Kidney epithelial cell (primary cell): ENCODE results near the gene UTF1. TPM values are rescaled to one million over a fixed set of nuclear protein-coding genes. Genes with fewer than 3 reads are reported as not detected.
A peak's percentile ranks its signal among the peaks of the same experiment; 100 is the strongest.
"Not testable (repeated sequence)": the region's sequence is repeated elsewhere in the genome, so short reads cannot be mapped to it uniquely, and the experiment has no call there.

Experiments
- DNase-seq: peaks from one replicate; pipeline ENCODE4 v3.0.0-alpha.2; 2010; ENCODE audit warnings: low read depth
- H3K27me3 ChIP-seq: 2 replicates; pipeline ENCODE4 v1.6.0; 2011; ENCODE audit warnings: low read length; ENCODE audit not compliant: control insufficient read depth, insufficient read depth
- H3K36me3 ChIP-seq: 2 replicates; pipeline ENCODE4 v1.5.1; 2011; ENCODE audit warnings: low read length; ENCODE audit not compliant: control insufficient read depth, insufficient read depth
- H3K4me3 ChIP-seq: 2 replicates; pipeline ENCODE4 v1.5.1; 2011; ENCODE audit warnings: low read depth, mild to moderate bottlenecking, control low read depth, low read length
- CTCF ChIP-seq: IDR thresholded peaks from 2 replicates; pipeline ENCODE4 v1.5.1; 2011; ENCODE audit warnings: mild to moderate bottlenecking, moderate library complexity, low read length, control low read depth, inconsistent platforms; ENCODE audit not compliant: insufficient read depth, poor library complexity, severe bottlenecking
- total RNA-seq: library from RNA; depleted of rRNA; stranded (reverse); fragments of >200 nt; gene quantifications from 2 replicates; pipeline ENCODE4 v1.2.3, GENCODE V29; 2015

Gene UTF1
- total RNA-seq, 1 donor from 2014 or later = not detected

- Histone ChIP-seq H3K36me3 (no peaks in the 10 kb centered on the region), H3K27me3 (peaks cover 28% of the 10 kb centered on the region), H3K4me3 (no peak overlapping the region)
- no peak for DNase-seq
- no peak for TF ChIP-seq CTCF
Measured at GRCh38 chr10:133218891-133219290, 11.1 kb upstream of the UTF1 start.

- H3K27me3 ChIP-seq = peaks cover 37% of the 10 kb centered on the region
- no peak for DNase-seq
- TF ChIP-seq CTCF = no peak
- H3K36me3 ChIP-seq = no peaks in the 10 kb centered on the region
- no peak overlapping the region for H3K4me3 ChIP-seq
Measured at GRCh38 chr10:133219782-133220181, 10.2 kb upstream of the UTF1 start.

GRCh38 chr10:133221331-133221730 lies 8.7 kb upstream of the UTF1 start:
- Histone ChIP-seq H3K4me3 (no peak overlapping the region), H3K36me3 (no peaks in the 10 kb centered on the region), H3K27me3 (peaks cover 51% of the 10 kb centered on the region)
- DNase-seq = no peak
- no peak for TF ChIP-seq CTCF

GRCh38 chr10:133221756-133222155 lies 8.3 kb upstream of the UTF1 start:
- not testable (repeated sequence) for H3K36me3 ChIP-seq, DNase-seq, H3K4me3 ChIP-seq
- H3K27me3 ChIP-seq = peaks cover 55% of the 10 kb centered on the region

DNA sequence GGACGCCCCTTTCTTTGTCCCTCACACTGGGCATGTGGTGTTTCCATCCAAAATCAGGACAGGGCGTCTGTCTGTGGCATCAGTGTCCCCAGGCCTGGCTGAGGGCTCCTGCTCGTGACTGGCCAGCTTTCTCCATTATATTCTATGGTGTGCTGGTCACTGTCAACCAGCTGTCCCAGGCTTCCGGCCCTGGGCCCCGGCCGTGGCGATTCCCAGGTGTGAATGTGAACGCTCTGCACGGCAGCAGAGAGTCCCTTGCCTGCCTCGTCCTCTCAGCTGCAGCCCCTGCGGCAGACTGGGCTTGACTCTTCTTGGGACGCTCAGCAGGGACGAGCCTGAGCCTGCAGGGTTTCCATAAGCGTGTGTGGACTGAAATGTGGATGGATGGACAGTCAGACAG lies 5.9 kb upstream of the UTF1 start:
- Histone ChIP-seq H3K36me3 (no peaks in the 10 kb centered on the region), H3K27me3 (peaks cover 68% of the 10 kb centered on the region), H3K4me3 (no peak overlapping the region)
- no peak for DNase-seq
- no peak for TF ChIP-seq CTCF

DNA sequence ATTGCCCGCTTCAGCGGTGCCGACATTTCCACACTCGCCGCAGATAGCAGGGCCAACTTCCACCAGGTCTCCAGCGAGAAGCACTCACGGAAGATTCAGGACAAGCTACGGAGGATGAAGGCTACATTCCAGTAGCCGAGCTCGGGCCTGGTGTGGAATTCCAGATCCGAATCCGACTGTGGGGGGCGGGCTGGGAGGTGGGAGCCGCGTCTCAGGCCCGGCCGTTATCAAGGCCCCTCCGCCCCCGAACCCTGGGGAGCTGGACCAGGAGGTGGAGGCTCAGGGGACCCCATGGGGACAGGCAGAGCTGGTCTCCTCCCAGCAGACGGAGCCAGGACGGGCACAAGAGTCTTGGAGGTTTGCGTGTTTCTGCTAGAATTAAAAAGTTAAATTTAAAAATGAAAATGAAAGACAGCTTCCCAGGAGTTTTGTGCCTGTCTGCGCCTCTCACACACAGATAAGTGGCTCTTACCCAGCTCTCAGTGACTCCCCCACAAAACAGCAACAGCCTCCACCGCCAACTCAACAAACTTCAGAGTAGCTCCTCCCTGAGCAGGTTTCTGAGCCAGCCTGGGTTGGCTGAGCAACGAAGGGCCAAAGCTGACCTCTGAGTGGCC lies 5.2 kb upstream of the UTF1 start:
- DNase-seq = peak; percentile 5
- Histone ChIP-seq H3K4me3 (no peak overlapping the region), H3K27me3 (peaks cover 67% of the 10 kb centered on the region), H3K36me3 (no peaks in the 10 kb centered on the region)
- no peak for TF ChIP-seq CTCF
